Fibroblast of lung (primary cell): Measurements from ENCODE around the gene OSM. TPM values are rescaled to one million over a fixed set of nuclear protein-coding genes. Genes with fewer than 3 reads are reported as not detected.
"Not testable (repeated sequence)": the region's sequence is repeated elsewhere in the genome, so short reads cannot be mapped to it uniquely, and the experiment has no call there.

Source experiments
- DNase-seq, 2 donors: peaks; one replicate each; pipeline versions ENCODE4 v3.0.0 to v3.0.0-alpha.2; 2010; ENCODE audit warnings: low read depth in 2 of 2
- H2AFZ ChIP-seq: 2 replicates; pipeline ENCODE4 v1.5.1; 2012; ENCODE audit warnings: low read length, control low read depth, inconsistent platforms
- H3K27ac ChIP-seq: 2 replicates; pipeline ENCODE4 v1.5.1; 2011; ENCODE audit warnings: low read length, control low read depth; ENCODE audit not compliant: insufficient read depth
- H3K27me3 ChIP-seq: 2 replicates; pipeline ENCODE4 v1.5.1; 2011; ENCODE audit warnings: mild to moderate bottlenecking, low read length; ENCODE audit not compliant: control insufficient read depth, insufficient read depth
- H3K36me3 ChIP-seq: 2 replicates; pipeline ENCODE4 v1.5.1; 2011; ENCODE audit warnings: low read length; ENCODE audit not compliant: control insufficient read depth, insufficient read depth
- H3K4me1 ChIP-seq: 2 replicates; pipeline ENCODE4 v1.5.1; 2011; ENCODE audit warnings: low read length; ENCODE audit not compliant: control insufficient read depth, insufficient read depth; ENCODE audit errors: extremely low read depth
- H3K4me2 ChIP-seq: 2 replicates; pipeline ENCODE4 v1.5.1; 2011; ENCODE audit warnings: low read length, control low read depth; ENCODE audit not compliant: insufficient read depth; ENCODE audit errors: extremely low read depth
- H3K4me3 ChIP-seq, 4 experiments: fragments of 200-600 bp in 1 of 4; sonication (generic) in 1 of 4; replicated peaks in 1 of 4; 2 replicates each; pipeline ENCODE4 v1.5.1; 2011 to 2016; ENCODE audit warnings: low read length in 4 of 4, low read depth in 3 of 4, mild to moderate bottlenecking in 3 of 4, control low read depth in 2 of 4, inconsistent platforms in 1 of 4, mixed read lengths in 1 of 4; ENCODE audit not compliant: insufficient read depth in 1 of 4; ENCODE audit errors: control extremely low read depth in 1 of 4
- H3K79me2 ChIP-seq: 2 replicates; pipeline ENCODE4 v1.5.1; 2012; ENCODE audit warnings: mild to moderate bottlenecking, low read length, inconsistent platforms; ENCODE audit not compliant: control insufficient read depth, insufficient read depth
- H3K9ac ChIP-seq: 2 replicates; pipeline ENCODE4 v1.5.1; 2011; ENCODE audit warnings: mild to moderate bottlenecking, low read length, control low read depth; ENCODE audit not compliant: insufficient read depth
- H3K9me3 ChIP-seq: 2 replicates; pipeline ENCODE4 v1.5.1; 2012; ENCODE audit warnings: low read depth, low read length; ENCODE audit not compliant: control insufficient read depth, insufficient read depth
- H4K20me1 ChIP-seq: 2 replicates; pipeline ENCODE4 v1.5.1; 2011; ENCODE audit warnings: low read length; ENCODE audit not compliant: control insufficient read depth, insufficient read depth; ENCODE audit errors: extremely low read depth
- CTCF ChIP-seq, 2 donors: IDR thresholded peaks in 1 of 2; conservative IDR thresholded peaks in 1 of 2; 1 replicate in 1 of 2; 2 replicates in 1 of 2; pipeline ENCODE4 v1.5.1; 2011 to 2012; ENCODE audit warnings: low read length in 2 of 2, control low read depth in 1 of 2, inconsistent platforms in 1 of 2, low read depth in 1 of 2, mild to moderate bottlenecking in 1 of 2
- EZH2 ChIP-seq: IDR thresholded peaks from 2 replicates; pipeline ENCODE4 v1.5.1; 2012; ENCODE audit warnings: low read length, control low read depth, mild to moderate bottlenecking; ENCODE audit errors: missing control alignments
- polyA plus RNA-seq, 2 donors: library from polyadenylated mRNA; depleted of rRNA in 1 of 2; stranded (reverse) in 1 of 2; unstranded in 1 of 2; fragments of >200 nt; gene quantifications; 2 replicates each; pipeline ENCODE4 v1.2.1, GENCODE V29; 2011 to 2012; ENCODE audit warnings: missing spikeins in 1 of 2
- total RNA-seq: library from RNA; depleted of rRNA; stranded (reverse); fragments of >200 nt; gene quantifications from 2 replicates; pipeline ENCODE4 v1.2.1, GENCODE V29; 2014

OSM gene
- total and polyA plus RNA-seq, 2 donors (not counting 1 experiment from before 2014, with no cell fraction given): not detected

- Histone ChIP-seq H3K4me3 (no peak overlapping the region), H3K4me1 (peaks cover 10% of the 10 kb centered on the region), H4K20me1 (no peaks in the 10 kb centered on the region), H3K36me3 (no peaks in the 10 kb centered on the region), H3K27me3 (no peaks in the 10 kb centered on the region), H2AFZ (no peak overlapping the region), H3K9me3 (no peaks in the 10 kb centered on the region), H3K4me2 (no peak overlapping the region), H3K27ac (peak overlapping the region; percentile 18), H3K79me2 (no peaks in the 10 kb centered on the region), H3K9ac (no peak overlapping the region)
- TF ChIP-seq EZH2 (no peak), CTCF (conservative IDR thresholded peaks at IDR 0.05 in 1 of 2, IDR thresholded peaks at IDR 0.05 in 1 of 2; ENCODE audit: low read depth in 1 of 2, low read length in 2 of 2) (no peak)
- DNase-seq: no peak
Measured at GRCh38 chr22:30217698-30218560, 48.7 kb downstream of the OSM start.

GRCh38 chr22:30216710-30217109 is 49.9 kb downstream of the OSM start:
- Histone ChIP-seq H3K79me2 (no peaks in the 10 kb centered on the region), H2AFZ (no peak overlapping the region), H4K20me1 (no peaks in the 10 kb centered on the region), H3K4me3 (no peak overlapping the region), H3K9me3 (no peaks in the 10 kb centered on the region), H3K4me2 (no peak overlapping the region), H3K9ac (no peak overlapping the region), H3K36me3 (no peaks in the 10 kb centered on the region), H3K27me3 (no peaks in the 10 kb centered on the region), H3K27ac (no peak overlapping the region), H3K4me1 (peaks cover 15% of the 10 kb centered on the region)
- TF ChIP-seq EZH2: no peak
- TF ChIP-seq CTCF (conservative IDR thresholded peaks at IDR 0.05 in 1 of 2, IDR thresholded peaks at IDR 0.05 in 1 of 2; ENCODE audit: low read depth in 1 of 2, low read length in 2 of 2): no peak
- no peak for DNase-seq

GRCh38 chr22:30216272-30216671 is 50.4 kb downstream of the OSM start:
- not testable (repeated sequence) for H3K4me3 ChIP-seq

More at GRCh38 chr22:30216272-30216671, 50.4 kb downstream of the OSM start:
- H2AFZ ChIP-seq, H3K9ac ChIP-seq, H4K20me1 ChIP-seq, H3K4me2 ChIP-seq, H3K27me3 ChIP-seq, H3K79me2 ChIP-seq, H3K27ac ChIP-seq, DNase-seq, H3K36me3 ChIP-seq, H3K9me3 ChIP-seq: not testable (repeated sequence)
- H3K4me1 ChIP-seq: peaks cover 15% of the 10 kb centered on the region
